ENCODE results near the gene ZDHHC8.
A peak's percentile ranks its signal among the peaks of the same experiment; 100 is the strongest.

ZDHHC8 gene

DNA sequence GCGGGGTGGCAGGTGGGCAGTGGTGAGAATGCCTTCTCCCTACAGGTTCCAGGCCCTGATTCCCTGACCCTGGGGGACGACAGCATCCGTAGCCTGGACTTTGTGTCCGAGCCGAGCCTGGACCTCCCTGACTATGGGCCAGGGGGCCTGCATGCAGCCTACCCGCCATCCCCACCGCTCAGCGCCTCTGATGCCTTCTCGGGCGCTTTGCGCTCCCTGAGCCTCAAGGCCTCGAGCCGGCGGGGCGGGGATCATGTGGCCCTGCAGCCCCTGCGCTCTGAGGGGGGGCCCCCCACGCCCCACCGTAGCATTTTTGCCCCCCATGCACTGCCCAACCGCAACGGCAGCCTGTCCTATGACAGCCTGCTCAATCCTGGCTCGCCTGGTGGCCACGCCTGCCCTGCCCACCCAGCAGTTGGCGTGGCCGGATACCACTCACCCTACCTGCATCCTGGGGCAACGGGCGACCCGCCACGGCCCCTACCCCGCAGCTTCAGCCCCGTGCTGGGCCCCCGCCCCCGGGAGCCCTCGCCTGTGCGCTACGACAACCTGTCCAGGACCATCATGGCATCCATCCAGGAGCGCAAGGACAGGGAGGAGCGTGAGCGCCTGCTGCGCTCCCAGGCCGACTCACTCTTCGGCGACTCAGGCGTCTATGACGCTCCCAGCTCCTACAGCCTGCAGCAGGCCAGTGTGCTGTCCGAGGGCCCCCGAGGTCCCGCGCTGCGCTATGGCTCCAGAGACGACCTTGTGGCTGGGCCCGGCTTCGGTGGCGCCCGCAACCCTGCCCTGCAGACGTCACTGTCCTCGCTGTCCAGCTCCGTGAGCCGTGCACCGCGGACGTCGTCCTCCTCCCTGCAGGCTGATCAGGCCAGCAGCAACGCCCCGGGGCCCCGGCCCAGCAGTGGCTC is 11.4 kb downstream of the ZDHHC8 start:
- DNase-seq (ENCODE audit: low spot score) = no peak

DNA sequence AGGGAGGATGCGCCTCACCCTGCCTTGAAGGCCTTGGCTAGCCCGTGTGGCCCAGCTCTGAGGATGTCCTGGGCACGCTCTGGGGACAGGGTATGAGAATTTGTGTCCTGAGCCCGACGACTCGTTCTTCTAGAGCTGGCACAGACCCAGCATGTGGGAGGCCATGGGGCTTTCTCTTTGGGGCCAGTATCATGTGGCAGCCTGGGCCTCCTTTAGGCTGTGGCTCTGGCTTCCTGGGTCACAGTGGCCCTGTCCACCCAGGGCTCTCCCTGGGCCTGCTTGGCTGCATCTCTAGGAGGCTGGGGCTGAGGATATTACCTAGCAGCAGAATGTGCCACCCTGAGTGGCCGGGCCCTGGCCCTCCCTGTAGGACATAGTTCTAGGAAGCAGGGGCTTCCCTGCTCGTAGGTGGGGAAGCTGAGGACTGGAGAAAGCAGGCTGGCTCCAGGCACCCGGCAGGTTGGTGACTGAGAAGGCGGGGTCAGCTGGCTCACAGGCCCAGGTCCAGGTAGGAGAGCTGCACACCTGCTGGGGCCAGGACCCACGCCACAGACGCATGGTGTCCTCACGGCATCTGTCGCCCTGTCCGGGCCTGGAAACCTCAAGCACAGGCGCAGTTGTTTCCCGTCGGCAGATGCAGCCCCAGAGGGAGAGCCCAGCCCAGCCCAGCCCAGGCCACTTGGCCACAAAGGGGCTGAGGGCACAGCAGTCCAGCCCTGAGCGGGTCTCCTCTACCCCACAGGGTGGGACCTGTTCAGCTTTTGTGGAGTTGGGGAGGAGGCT is 12.5 kb downstream of the ZDHHC8 start:
- no peak for DNase-seq (ENCODE audit: low spot score)

DNA sequence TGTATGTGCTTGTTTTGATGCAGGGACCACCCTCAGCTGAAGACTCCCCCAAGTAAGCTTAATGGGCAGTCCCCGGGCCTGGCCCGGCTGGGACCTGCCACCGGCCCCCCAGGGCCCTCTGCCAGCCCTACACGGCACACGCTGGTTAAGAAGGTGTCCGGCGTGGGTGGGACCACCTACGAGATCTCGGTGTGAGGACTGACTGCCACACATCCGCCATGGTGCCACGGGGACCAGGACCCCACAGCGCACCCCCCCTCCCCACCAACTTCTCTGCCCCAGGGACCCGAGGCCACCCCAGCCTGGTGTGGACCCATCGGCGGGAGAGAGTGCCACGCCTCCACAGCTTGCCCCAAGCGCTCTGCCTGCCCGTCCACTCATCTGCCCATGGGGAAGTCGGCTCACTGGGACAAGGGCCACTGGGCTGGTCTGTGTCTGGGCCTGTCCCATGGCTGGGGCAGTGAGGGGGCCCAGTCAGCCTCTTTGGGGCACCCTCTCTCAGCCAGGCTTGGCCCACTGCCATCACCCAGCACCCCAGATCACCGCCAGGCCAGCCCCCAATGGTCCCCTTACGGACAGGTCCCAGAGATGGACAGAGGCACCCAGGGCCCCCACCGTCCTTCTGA is 13.7 kb downstream of the ZDHHC8 start:
- no peak for DNase-seq (ENCODE audit: low spot score)

DNA sequence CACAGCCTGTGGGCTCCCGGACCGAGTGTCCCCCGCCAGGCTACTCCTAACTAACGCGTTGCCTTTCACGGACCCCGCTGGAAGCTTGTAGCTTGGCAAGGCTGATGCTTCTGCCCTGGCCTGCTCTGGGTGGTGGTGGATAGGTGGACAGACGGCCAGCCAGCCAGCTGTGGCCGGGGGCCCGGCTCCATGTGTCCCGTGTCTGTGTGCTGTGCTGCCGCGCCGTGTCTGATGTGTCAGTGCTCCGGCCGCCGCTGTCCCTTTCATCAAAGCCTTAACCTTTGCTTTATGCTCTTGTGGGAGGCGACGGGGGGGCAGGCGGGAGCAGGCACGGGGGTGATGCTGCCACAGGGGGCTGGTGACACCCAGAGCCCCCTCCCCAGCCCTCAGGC is 14.2 kb downstream of the ZDHHC8 start:
- no peak for DNase-seq (ENCODE audit: low spot score)

DNA sequence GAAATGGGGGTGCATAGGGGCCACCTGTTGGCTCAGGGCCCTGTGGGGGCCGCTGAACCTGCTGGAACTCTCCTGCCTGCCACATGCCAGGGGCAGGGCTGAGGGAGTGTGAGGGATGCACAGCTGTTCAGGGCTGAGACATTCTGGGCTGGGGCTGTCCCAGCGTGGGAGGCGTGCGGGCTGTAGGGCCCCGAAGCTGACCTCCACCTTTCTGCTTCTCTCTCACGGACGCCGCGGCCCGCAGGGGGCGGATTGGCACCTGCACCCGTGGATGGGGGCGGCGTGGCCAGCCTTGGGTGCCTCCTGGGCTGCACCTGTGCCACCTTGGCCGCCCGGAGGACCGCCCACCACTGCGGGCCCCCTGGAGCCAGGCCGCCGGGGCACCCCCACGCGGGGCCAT is 15.2 kb downstream of the ZDHHC8 start:
- DNase-seq (ENCODE audit: low spot score) = no peak

DNA sequence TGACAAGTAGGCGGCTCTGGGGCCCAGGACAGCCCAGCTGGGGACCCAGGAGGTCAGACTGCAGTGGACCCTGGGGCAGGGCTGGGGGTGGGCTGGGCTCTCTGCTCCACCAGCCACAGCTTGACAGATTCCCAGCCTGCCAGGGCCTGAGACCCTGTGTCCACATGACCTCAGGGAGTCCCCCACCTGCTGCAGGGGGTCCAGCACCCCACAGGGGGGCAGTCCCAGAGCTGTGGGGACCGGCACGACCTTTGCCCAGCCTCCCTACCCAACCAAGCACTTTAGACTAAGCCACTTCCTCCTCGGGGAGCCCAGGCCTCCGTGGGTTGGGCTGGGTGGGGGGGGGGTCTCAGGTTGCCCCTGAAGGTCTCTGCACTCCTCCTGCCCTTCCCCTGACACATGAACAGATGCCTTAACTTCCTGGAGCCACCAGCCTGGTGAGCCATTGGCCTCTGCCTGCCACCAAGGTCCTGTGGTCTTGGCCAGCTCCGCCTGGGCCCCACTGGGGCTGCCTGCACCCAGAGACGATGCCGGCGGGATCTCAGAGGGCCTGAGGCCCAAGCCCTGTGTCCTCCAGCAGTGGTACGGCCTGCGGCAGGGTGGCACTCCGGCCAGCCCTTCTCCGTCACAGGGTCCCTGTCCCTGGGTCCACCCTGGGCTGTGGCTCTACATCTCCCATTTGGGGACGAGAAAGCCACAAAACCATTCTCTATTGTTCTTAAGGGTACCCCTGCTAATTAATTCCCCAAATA is 15.8 kb downstream of the ZDHHC8 start:
- DNase-seq (ENCODE audit: low spot score) = no peak

DNA sequence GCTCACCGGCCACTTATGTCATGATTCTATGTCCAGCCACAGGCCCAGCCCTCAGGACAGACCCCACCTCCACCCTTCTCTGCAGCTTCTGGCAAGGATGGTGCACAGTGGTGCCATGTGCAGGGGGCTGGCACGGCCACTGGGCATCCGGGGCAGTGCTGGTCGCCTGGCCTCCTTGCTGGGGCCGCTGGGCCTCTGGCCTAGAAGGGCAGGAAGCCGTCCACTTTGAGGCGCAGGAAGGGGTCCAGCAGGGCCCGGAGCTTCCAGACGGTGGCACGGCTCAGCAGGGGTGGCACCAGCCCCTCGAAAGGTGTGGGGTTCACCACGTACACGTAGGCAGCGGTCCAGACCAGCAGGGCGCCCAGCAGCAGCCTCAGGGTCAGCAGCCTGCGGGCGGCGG is 16.8 kb downstream of the ZDHHC8 start:
- DNase-seq (ENCODE audit: low spot score) = no peak

DNA sequence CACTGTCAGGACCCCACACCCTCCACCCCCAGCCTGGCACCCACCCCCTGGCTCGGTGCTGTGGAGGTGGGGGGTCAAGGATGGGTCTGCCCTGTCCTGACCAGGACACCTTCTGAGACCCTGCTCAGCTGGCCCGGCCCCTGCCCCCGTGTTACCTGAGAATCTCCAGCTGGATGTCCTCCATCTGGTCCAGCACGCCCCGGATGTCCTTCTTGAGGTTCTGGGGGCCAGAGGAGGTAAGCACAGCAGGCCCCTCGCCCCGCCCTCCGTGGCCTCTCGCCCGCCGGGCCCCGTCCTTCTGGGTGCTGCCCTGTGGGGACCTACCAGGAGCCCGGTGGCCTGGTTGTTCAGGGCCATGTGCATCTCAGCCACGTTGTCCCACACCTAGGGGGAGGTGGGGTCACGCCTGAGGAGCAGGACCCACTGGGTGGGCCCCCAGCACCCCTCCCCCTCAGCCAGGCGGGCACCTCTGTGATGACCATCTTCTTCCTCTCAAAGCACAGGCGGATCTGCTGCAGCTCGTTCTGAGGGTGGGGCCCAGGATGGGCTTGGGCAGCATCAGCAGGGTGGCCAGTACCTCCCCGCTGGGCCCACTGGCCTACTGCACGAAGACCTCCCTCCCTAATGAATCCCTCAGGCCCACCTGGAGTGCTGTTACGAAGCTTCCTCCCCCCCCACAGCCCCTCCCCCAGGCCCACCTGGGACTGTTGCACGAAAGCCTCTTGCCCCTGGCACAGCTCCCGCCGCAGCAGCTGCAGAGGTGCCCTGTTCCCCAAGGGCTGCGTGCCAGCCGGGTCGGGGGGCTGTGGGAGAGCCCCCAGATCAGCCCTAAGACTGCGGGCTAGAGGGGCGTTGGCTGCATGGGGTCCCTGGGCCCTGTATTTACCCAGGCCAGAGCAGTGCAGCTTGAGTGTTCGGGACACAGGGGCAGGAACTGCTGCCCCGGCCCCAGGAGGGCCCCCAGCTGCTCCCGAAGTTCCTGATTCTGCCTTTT is 17.9 kb downstream of the ZDHHC8 start:
- DNase-seq (ENCODE audit: low spot score) = no peak

DNA sequence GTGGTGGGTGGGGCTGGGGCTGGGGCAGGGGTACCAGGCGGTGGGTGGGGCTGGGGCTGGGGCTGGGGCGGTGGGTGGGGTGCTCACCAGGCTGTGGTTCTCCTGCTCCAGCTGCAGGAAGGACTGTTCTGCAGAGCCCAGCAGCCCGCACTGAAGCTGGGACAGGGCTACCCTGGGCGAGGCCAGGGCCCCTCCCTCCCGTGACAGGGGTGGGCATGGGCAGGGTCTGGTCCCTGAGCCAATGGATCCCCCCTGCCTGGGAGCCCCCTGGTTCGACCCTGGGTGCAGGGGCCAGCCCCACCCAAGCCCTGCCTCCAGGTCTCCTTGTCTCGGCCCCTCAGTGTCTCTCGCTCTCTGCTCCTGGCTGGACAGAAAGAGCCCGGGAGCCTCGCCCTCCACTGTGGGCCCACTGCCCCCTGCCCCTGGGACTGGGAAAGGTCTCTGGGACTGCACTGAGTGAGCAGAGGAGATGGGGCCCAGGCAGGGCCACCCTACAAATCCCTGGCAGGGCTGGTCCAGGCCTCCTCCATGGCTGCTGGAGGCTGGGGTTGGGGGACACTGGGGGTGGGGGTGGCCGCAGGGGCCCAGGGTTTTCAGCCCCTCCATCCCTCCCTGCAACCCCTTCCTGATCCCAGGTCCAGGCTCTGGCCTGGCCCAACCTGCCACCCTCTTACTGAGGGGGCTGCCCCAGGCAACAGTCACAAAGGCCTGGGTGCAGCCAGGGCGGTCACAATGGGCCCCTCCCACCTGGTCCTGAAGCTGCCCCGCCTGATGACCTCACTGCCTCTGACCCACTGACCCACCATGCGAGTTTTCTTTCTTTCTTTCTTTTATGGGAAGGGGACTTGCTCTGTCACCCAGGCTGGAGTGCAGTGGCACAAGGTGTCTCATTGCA is 19.0 kb downstream of the ZDHHC8 start, which contains the start of gene CCDC188:
Gene CCDC188, minus strand, starts transcription at position 675 of the 895 bp plus-strand sequence. Its CDS starts 69 bp downstream, at position 606.
- DNase-seq (ENCODE audit: low spot score) = no peak

DNA sequence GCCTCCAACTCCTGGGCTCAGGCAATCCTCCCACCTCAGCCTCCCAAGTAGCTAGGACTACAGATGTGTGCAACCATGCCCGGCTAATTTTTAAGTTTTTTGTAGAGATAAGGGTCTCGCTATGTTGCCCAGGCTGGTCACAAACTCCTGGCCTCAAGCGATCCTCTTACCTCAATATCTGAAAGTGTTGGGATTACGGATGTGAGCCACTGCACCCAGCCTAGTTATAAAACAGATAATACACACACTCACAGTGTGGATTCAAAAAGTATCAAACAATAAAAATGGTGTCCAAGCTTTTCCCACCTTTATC is 19.6 kb downstream of the ZDHHC8 start:
- DNase-seq (ENCODE audit: low spot score) = no peak

DNA sequence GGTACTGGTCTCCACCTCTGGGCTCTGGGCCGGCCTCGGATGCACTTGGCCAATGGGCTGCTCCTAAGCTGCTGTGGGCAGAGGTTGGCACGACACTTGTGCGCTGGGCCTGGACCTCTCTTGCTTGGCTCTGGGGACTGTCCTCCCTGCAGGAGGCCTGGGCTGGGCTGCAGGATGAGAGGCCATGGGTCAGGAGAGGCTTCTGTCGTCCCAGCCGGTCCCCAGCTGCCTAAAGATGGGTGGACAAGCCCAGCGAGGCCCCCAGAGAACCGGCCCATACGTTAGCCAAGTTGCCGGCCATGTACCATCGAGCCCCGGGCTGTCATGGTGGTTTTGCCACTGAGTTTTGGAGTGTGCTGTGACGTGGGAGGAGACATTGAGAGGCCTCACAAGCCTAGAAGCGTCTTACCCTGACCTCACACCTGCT is 20.9 kb downstream of the ZDHHC8 start:
- DNase-seq (ENCODE audit: low spot score) = no peak

DNA sequence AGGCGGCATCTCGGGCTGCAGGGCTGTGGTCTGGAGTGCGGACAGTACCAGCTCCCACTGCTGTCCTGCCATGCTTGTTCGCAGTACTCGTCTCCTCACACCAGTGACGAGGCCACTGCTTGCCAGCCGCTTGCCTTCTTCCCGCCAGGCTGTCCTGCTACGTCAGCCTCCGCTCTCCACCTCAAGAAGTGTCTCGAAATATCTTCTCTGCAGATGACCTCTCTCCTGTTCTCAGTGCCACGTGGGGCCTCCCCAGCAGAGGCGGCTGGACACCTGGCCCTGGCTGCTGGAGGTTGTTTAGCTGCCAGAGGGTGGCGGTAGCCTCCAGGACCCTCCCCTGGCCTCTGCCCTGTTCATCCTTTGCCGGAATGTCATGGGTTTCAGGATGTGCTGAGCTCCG is 22.3 kb downstream of the ZDHHC8 start:
- no peak for DNase-seq (ENCODE audit: low spot score)

DNA sequence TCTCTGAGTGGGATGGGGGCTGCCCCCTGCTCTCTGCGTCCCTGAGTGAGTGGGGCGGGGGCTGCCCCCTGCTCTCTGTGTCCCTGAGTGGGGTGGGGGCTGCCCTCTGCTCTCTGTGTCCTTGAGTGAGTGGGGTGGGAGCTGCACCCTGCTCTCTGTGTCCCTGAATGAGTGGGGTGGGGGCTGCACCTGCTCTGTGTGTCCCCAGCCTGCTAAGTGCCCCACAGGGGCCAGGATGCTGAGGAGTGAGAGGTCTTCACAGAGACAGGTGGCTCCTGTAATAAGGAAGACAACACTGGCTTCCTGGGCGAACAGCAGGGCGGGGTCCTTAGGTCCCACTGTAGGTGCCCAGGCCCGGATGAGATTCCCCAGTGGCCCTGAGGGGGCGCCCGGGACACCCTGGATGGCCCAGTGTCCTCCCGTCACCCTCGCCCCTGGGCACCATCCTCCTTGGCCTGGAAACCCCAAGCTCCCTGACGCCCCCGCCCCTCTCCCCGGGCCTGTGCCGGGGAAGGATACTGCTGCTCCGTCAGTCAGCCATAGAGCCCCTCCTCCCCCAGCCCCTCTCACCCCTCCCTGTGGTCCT is 23.1 kb downstream of the ZDHHC8 start:
- no peak for DNase-seq (ENCODE audit: low spot score)

DNA sequence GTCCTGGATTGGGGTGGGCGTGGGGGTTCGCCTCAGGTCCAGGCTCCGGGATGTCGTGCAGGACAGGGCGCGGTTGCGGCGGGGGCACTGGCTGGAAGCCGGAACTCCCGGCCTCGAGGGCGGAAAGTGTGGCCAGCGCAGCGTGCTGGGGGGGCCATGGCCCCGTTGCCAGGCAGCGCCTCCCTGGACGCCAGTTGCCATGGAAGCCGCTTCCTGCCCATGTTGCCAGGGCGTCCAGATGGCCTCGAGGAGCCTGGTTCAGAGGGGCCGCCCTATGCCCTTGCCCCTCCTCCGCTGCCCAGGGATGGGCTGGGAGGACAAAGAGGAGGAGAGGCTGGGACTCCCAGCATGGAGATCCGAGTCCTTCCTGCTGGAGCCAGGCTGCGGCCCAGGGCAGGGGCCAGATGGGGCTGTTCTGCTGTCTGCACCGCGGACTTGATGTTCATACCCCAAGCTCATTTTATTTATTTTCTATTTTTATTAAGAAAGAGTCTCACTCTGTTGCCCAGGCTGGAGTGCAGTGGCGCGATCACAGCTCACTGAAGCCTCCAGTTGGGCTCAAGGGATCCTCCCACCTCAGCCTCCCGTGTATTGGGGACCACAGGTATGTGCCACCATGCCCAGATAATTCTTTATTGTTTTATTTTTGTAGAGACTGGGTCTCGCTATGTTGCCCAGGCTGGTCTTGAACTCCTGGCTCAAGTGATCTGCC is 23.9 kb downstream of the ZDHHC8 start:
- peak; percentile 79 for DNase-seq (ENCODE audit: low spot score)

DNA sequence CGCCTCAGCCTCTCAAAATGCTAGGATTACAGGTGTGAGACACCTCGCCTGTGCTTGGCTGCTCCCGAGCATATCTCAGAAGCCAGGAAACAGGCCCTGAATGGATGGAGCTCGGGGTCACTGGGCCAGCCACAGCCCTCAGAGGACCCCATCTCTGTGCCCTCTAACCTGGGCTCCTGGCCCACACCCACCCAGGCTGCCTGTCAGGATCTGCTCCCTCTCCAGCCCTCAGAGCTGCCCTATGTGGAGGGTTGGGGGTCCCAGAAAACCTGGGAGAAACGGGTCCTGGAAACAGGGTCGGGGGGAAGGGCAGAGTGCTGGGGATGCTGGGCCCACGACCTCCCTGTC is 24.4 kb downstream of the ZDHHC8 start:
- DNase-seq (ENCODE audit: low spot score) = no peak

DNA sequence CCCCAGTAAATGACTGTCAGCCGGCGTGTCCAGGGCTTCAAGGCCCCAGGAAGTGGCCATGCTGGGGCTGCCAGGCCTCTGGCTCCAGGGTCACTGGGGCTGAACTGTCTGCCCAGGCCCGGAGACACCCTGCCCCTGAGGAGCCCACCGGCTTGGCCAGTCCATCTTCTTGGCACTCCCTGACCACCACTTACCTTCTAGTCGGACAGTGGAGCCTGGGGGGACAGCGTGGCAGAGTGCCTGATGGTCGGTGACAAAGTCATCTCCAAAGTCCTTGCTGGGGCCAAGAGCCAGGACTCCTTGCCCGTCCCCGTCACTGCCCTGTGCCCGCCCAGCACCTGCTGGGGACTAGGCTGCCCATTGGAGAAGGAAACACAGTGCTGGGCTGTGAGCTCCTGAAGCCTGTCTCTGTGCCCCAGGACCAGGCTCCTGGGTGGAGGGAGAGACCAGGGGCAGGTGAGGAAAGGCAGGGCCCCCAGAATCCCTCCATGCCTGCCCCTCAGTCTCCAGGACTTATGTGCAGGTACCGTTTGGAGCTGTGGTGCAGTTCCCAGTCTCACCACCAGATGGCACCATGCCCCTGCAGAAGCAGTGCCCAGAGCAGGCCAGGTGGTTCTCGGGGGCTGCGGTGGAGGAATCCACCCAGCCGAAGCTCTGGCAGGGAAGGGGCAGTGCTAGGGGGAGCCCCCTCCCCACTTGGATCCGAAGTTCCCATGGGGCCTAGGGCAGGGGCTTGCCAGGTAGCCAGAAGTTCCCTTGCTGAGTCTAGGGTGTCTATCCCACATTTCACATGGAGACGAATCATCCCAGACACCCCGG is 25.2 kb downstream of the ZDHHC8 start:
- DNase-seq (ENCODE audit: low spot score) = peak; percentile 88

DNA sequence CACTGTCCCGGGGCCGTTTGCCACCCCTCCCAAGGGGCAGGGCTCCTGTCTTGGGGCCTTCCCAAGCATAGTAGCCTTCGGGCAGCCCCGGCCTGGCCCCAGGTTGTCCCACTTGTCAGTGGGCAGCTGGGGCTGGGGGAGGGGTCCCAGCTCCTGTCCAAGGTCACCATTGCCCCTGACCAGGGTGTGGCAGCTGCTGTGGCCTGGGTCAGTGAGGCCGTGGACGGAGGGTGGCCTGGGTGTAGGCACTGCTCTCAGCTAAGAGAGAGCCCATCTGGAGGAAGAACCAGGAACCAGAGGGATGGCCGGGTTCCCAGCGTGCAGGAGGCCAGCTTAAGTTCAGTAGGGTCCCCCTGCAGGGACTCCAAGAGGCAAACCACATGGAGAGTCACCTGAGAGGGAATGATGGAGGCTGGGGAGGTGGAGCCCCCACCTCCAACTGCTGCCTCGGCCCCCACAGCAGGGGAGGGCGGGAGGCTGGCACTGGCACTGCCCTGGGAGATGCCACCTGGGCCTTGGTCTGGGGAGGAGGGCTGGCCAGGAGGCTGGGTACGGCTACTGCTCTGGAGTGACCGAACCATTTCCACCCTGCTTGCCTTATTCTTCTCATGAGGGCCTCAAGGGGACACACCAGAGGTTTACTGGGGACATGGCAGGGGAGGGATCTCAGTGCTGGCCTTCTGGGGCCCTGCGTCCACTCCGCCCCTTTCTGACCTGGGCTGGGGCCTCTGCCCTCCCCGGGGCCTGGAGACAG is 26.0 kb downstream of the ZDHHC8 start:
- DNase-seq (ENCODE audit: low spot score) = no peak

Data from D341Med (cell line).